Vagina (tissue), 2 donors: ENCODE data around the gene MRGPRF.

Experiments used
- POLR2A ChIP-seq, 2 donors: fragments of 450-650 bp; IDR thresholded peaks; one replicate each; pipeline ENCODE4 v1.6.1; 2017; ENCODE audit warnings: antibody characterized with exemption in 2 of 2, mild to moderate bottlenecking in 2 of 2, moderate library complexity in 2 of 2
- POLR2AphosphoS5 ChIP-seq, 2 donors: sonication (generic); formaldehyde crosslinking; IDR thresholded peaks; one replicate each; pipeline ENCODE4 v1.9.0; 2017; ENCODE audit warnings: antibody characterized with exemption in 2 of 2, mild to moderate bottlenecking in 2 of 2, low read depth in 1 of 2; ENCODE audit not compliant: insufficient read depth in 1 of 2
- TF ChIP-seq, protein P1 (sequence below), 3 experiments: fragments of 450-650 bp in 2 of 3; fragments of 200-600 bp in 1 of 3; sonication (generic) in 1 of 3; IDR thresholded peaks; one replicate each; pipeline ENCODE4 v1.5.1; 2017 to 2019; ENCODE audit warnings: antibody characterized with exemption in 3 of 3, mild to moderate bottlenecking in 2 of 3, moderate library complexity in 2 of 3

- TF ChIP-seq, protein P1, sequence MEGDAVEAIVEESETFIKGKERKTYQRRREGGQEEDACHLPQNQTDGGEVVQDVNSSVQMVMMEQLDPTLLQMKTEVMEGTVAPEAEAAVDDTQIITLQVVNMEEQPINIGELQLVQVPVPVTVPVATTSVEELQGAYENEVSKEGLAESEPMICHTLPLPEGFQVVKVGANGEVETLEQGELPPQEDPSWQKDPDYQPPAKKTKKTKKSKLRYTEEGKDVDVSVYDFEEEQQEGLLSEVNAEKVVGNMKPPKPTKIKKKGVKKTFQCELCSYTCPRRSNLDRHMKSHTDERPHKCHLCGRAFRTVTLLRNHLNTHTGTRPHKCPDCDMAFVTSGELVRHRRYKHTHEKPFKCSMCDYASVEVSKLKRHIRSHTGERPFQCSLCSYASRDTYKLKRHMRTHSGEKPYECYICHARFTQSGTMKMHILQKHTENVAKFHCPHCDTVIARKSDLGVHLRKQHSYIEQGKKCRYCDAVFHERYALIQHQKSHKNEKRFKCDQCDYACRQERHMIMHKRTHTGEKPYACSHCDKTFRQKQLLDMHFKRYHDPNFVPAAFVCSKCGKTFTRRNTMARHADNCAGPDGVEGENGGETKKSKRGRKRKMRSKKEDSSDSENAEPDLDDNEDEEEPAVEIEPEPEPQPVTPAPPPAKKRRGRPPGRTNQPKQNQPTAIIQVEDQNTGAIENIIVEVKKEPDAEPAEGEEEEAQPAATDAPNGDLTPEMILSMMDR (IDR thresholded peaks at IDR 0.05), result no peak
- TF ChIP-seq POLR2AphosphoS5 (IDR thresholded peaks at IDR 0.05; ENCODE audit: insufficient read depth in 1 of 2, low read depth in 1 of 2), result no peak
- no peak for TF ChIP-seq POLR2A (IDR thresholded peaks at IDR 0.05)
Observed at GRCh38 chr11:68969386-68969785, 43.7 kb downstream of the MRGPRF start.
